SK-N-SH treated with all-trans-retinoic acid at 6 μM for 48 hours (cell line): ENCODE data around the gene CCDC24.
A peak's percentile ranks its signal among the peaks of the same experiment; 100 is the strongest.

ENCODE experiments used
- ATAC-seq: fragments of 200-7000 bp; cut with Tn5 transposase; 3 replicates; pipeline ENCODE4 v1.9.1; 2020; ENCODE audit warnings: mild to moderate bottlenecking, moderate library complexity
- ARNTL ChIP-seq: fragments of 450-650 bp; formaldehyde crosslinking; IDR thresholded peaks from 2 replicates; pipeline ENCODE4 v1.5.0; 2020; ENCODE audit warnings: low read depth, mild to moderate bottlenecking, moderate library complexity, borderline replicate concordance
- BACH2 ChIP-seq: fragments of 250-450 bp; sonication (Bioruptor Pico); IDR thresholded peaks from 2 replicates; pipeline ENCODE4 v1.9.0; 2021; ENCODE audit warnings: mild to moderate bottlenecking, borderline replicate concordance
- CSDC2 ChIP-seq: fragments of 250-450 bp; sonication (Bioruptor Pico); IDR thresholded peaks from 2 replicates; pipeline ENCODE4 v1.5.0; 2020; ENCODE audit warnings: mild to moderate bottlenecking, moderate library complexity
- GLIS3 ChIP-seq: fragments of 250-450 bp; sonication (Bioruptor Pico); IDR thresholded peaks from 2 replicates; pipeline ENCODE4 v1.5.0; 2020; ENCODE audit warnings: mild to moderate bottlenecking, moderate library complexity
- ISL1 ChIP-seq: fragments of 250-450 bp; sonication (Bioruptor Pico); IDR thresholded peaks from 2 replicates; pipeline ENCODE4 v2.1.2; 2022; ENCODE audit warnings: mild to moderate bottlenecking, moderate library complexity
- PPARA ChIP-seq: fragments of 250-450 bp; sonication (Bioruptor Pico); IDR thresholded peaks from 2 replicates; pipeline ENCODE4 v1.5.0; 2020; ENCODE audit warnings: mild to moderate bottlenecking, borderline replicate concordance
- RARB ChIP-seq: fragments of 250-450 bp; sonication (Bioruptor Pico); IDR thresholded peaks from 2 replicates; pipeline ENCODE4 v1.8.0; 2021; ENCODE audit warnings: mild to moderate bottlenecking, moderate library complexity
- SNAI2 ChIP-seq: fragments of 250-450 bp; sonication (Bioruptor Pico); IDR thresholded peaks from 2 replicates; pipeline ENCODE4 v1.5.0; 2020; ENCODE audit warnings: mild to moderate bottlenecking, moderate library complexity
- TCF4 ChIP-seq: fragments of 250-450 bp; sonication (Bioruptor Pico); IDR thresholded peaks from 2 replicates; pipeline ENCODE4 v1.8.0; 2021; ENCODE audit warnings: mild to moderate bottlenecking, moderate library complexity, borderline replicate concordance
- TOX ChIP-seq: fragments of 250-450 bp; sonication (Bioruptor Pico); IDR thresholded peaks from 2 replicates; pipeline ENCODE4 v1.8.0; 2021; ENCODE audit warnings: mild to moderate bottlenecking, moderate library complexity, borderline replicate concordance
- ZFP3 ChIP-seq: fragments of 250-450 bp; sonication (Bioruptor Pico); IDR thresholded peaks from 2 replicates; pipeline ENCODE4 v1.5.0; 2020; ENCODE audit warnings: mild to moderate bottlenecking, moderate library complexity
- ZNF565 ChIP-seq: fragments of 450-650 bp; formaldehyde crosslinking; conservative IDR thresholded peaks from 2 replicates; pipeline ENCODE4 v1.5.0; 2020; ENCODE audit warnings: low read depth, mild to moderate bottlenecking, moderate library complexity
- ZNF70 ChIP-seq: fragments of 450-650 bp; formaldehyde crosslinking; IDR thresholded peaks from 2 replicates; pipeline ENCODE4 v1.5.0; 2020; ENCODE audit warnings: mild to moderate bottlenecking, moderate library complexity
- ZNF8 ChIP-seq: fragments of 450-650 bp; formaldehyde crosslinking; IDR thresholded peaks from 2 replicates; pipeline ENCODE4 v1.5.0; 2020; ENCODE audit warnings: mild to moderate bottlenecking, moderate library complexity
- TF ChIP-seq, protein P1 (sequence below): fragments of 250-450 bp; sonication (Bioruptor Pico); IDR thresholded peaks from 2 replicates; pipeline ENCODE4 v1.5.1; 2021; ENCODE audit warnings: mild to moderate bottlenecking, moderate library complexity
- TF ChIP-seq, protein P2 (sequence below): fragments of 250-450 bp; sonication (Bioruptor Pico); IDR thresholded peaks from 2 replicates; pipeline ENCODE4 v1.5.1; 2020; ENCODE audit warnings: low read depth, mild to moderate bottlenecking, moderate library complexity
- TF ChIP-seq, protein P3 (sequence below): fragments of 250-450 bp; sonication (Bioruptor Pico); IDR thresholded peaks from 2 replicates; pipeline ENCODE4 v1.8.0; 2021; ENCODE audit warnings: low read depth, mild to moderate bottlenecking, moderate library complexity, borderline replicate concordance
- TF ChIP-seq, protein P4 (sequence below): fragments of 250-450 bp; sonication (Bioruptor Pico); IDR thresholded peaks from 2 replicates; pipeline ENCODE4 v1.8.0; 2020; ENCODE audit warnings: mild to moderate bottlenecking, moderate library complexity, borderline replicate concordance
- TF ChIP-seq, protein P5 (sequence below): fragments of 250-450 bp; sonication (Bioruptor Pico); IDR thresholded peaks from 2 replicates; pipeline ENCODE4 v1.5.0; 2020; ENCODE audit warnings: mild to moderate bottlenecking, moderate library complexity

The CCDC24 gene

DNA sequence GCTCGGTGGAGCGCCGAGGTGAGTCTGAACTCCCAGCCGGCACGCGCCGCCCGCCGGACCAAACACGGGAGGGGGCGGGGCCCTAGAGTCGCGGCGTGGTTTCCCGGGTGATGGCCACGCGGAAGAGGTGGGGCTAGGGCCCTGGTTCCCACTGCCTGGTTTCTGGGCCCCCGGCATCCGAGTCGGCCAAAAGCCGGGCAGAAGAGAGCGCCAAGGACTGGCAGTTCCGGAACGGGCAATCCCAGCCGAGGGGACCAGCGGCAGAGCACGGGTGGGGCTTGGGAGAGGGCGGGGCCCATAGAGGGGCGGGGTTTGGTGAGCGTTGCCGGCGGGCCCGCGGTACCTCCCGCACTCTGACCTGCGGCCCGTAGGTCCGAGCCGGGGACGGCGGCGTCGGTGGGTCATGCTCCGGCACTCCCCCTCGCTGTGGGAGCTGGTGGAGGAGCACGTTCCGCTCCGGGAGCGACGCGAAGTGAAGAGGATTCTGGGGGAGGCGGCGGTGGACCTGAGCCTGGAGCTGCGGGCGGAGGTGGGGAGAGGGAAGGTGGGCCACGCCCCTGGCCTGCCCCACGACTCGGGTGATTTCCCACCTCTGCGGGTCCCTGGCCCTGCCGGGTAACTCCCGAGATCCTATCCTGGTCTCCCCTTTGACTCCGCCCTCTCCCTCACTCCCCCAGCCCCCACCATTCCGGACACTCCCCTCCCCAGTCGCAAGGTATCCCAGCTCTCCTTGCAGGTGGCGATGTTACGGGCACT, at the start of gene CCDC24:
TSS of gene CCDC24 (plus strand) at position 124 of the 756 bp plus-strand sequence. CDS start at position 404, 280 bp downstream.
- ATAC-seq = peak; percentile 84
- no peak for TF ChIP-seq BACH2
- TF ChIP-seq ARNTL = peak; percentile 84; the same call in 1 of the 2 replicates

DNA sequence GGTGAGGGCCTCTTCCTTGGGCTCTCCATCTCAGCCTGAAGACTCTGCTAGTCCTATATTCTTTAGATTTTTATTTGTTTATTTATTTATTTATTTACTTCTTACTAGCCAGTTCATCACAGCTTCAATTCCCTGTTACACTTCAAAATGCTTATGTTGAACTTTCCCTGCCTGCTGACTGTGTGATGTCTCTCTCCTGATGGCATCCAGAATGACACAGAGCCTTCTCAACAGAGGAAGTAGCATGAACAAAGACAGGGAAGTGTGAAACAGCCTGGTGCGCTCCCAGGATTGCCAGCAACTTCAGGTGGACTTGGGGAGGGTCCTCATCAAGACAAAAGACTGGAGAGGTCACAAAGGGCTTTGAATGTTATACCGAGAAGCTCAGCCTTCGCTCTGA, 49.0 kb upstream of the CCDC24 start:
- TF ChIP-seq, protein P1, sequence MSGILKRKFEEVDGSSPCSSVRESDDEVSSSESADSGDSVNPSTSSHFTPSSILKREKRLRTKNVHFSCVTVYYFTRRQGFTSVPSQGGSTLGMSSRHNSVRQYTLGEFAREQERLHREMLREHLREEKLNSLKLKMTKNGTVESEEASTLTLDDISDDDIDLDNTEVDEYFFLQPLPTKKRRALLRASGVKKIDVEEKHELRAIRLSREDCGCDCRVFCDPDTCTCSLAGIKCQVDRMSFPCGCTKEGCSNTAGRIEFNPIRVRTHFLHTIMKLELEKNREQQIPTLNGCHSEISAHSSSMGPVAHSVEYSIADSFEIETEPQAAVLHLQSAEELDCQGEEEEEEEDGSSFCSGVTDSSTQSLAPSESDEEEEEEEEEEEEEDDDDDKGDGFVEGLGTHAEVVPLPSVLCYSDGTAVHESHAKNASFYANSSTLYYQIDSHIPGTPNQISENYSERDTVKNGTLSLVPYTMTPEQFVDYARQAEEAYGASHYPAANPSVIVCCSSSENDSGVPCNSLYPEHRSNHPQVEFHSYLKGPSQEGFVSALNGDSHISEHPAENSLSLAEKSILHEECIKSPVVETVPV (CRISPR knock-in tag) = no peak
- TF ChIP-seq ZNF565 (no peak), BACH2 (no peak), CSDC2 (CRISPR knock-in tag) (no peak), GLIS3 (CRISPR knock-in tag) (no peak), ZFP3 (CRISPR knock-in tag) (no peak), ZNF8 (CRISPR knock-in tag) (no peak), TOX (CRISPR knock-in tag) (no peak), ISL1 (CRISPR knock-in tag) (no peak), PPARA (no peak), RARB (CRISPR knock-in tag) (no peak), TCF4 (CRISPR knock-in tag) (no peak), SNAI2 (no peak)
- TF ChIP-seq, protein P2, sequence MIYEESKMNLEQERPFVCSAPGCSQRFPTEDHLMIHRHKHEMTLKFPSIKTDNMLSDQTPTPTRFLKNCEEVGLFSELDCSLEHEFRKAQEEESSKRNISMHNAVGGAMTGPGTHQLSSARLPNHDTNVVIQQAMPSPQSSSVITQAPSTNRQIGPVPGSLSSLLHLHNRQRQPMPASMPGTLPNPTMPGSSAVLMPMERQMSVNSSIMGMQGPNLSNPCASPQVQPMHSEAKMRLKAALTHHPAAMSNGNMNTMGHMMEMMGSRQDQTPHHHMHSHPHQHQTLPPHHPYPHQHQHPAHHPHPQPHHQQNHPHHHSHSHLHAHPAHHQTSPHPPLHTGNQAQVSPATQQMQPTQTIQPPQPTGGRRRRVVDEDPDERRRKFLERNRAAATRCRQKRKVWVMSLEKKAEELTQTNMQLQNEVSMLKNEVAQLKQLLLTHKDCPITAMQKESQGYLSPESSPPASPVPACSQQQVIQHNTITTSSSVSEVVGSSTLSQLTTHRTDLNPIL = no peak
- TF ChIP-seq, protein P3, sequence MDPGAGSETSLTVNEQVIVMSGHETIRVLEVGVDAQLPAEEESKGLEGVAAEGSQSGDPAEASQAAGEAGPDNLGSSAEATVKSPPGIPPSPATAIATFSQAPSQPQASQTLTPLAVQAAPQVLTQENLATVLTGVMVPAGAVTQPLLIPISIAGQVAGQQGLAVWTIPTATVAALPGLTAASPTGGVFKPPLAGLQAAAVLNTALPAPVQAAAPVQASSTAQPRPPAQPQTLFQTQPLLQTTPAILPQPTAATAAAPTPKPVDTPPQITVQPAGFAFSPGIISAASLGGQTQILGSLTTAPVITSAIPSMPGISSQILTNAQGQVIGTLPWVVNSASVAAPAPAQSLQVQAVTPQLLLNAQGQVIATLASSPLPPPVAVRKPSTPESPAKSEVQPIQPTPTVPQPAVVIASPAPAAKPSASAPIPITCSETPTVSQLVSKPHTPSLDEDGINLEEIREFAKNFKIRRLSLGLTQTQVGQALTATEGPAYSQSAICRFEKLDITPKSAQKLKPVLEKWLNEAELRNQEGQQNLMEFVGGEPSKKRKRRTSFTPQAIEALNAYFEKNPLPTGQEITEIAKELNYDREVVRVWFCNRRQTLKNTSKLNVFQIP (CRISPR knock-in tag) = no peak
- TF ChIP-seq, protein P4, sequence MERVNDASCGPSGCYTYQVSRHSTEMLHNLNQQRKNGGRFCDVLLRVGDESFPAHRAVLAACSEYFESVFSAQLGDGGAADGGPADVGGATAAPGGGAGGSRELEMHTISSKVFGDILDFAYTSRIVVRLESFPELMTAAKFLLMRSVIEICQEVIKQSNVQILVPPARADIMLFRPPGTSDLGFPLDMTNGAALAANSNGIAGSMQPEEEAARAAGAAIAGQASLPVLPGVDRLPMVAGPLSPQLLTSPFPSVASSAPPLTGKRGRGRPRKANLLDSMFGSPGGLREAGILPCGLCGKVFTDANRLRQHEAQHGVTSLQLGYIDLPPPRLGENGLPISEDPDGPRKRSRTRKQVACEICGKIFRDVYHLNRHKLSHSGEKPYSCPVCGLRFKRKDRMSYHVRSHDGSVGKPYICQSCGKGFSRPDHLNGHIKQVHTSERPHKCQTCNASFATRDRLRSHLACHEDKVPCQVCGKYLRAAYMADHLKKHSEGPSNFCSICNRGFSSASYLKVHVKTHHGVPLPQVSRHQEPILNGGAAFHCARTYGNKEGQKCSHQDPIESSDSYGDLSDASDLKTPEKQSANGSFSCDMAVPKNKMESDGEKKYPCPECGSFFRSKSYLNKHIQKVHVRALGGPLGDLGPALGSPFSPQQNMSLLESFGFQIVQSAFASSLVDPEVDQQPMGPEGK (CRISPR knock-in tag) = no peak
- TF ChIP-seq, protein P5, sequence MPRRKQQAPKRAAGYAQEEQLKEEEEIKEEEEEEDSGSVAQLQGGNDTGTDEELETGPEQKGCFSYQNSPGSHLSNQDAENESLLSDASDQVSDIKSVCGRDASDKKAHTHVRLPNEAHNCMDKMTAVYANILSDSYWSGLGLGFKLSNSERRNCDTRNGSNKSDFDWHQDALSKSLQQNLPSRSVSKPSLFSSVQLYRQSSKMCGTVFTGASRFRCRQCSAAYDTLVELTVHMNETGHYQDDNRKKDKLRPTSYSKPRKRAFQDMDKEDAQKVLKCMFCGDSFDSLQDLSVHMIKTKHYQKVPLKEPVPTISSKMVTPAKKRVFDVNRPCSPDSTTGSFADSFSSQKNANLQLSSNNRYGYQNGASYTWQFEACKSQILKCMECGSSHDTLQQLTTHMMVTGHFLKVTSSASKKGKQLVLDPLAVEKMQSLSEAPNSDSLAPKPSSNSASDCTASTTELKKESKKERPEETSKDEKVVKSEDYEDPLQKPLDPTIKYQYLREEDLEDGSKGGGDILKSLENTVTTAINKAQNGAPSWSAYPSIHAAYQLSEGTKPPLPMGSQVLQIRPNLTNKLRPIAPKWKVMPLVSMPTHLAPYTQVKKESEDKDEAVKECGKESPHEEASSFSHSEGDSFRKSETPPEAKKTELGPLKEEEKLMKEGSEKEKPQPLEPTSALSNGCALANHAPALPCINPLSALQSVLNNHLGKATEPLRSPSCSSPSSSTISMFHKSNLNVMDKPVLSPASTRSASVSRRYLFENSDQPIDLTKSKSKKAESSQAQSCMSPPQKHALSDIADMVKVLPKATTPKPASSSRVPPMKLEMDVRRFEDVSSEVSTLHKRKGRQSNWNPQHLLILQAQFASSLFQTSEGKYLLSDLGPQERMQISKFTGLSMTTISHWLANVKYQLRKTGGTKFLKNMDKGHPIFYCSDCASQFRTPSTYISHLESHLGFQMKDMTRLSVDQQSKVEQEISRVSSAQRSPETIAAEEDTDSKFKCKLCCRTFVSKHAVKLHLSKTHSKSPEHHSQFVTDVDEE = no peak
- ATAC-seq = no peak

DNA sequence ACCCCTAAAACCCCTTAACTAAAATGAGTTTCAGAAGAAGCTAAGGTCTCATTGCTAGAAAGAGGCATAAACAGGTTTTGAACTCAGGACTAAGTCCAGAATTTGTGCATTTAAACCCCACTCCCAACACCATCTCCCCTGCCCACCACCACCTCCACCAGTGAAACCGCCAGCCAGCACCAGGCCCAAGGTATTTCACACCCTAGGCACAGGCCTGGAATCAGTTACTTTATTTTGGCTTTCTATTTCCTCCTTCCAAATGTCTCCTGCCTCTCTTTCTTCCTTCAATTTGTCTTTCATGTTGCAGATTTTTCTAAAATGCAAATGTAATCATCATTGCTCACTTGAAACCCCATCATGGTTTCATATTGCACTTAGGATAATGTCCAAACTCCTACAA, 46.5 kb upstream of the CCDC24 start:
- TF ChIP-seq, protein P4 (CRISPR knock-in tag) = no peak
- no peak for TF ChIP-seq ZFP3 (CRISPR knock-in tag)
- TF ChIP-seq ISL1 (CRISPR knock-in tag) = no peak
- TF ChIP-seq GLIS3 (CRISPR knock-in tag) = no peak
- TF ChIP-seq ZNF70 (CRISPR knock-in tag) = no peak
- TF ChIP-seq, protein P3 (CRISPR knock-in tag) = no peak
- TF ChIP-seq TCF4 (CRISPR knock-in tag) = no peak
- no peak for ATAC-seq
